ENCODE data around the gene S100A3.
A peak's percentile ranks its signal among the peaks of the same experiment; 100 is the strongest.

The S100A3 gene

DNA sequence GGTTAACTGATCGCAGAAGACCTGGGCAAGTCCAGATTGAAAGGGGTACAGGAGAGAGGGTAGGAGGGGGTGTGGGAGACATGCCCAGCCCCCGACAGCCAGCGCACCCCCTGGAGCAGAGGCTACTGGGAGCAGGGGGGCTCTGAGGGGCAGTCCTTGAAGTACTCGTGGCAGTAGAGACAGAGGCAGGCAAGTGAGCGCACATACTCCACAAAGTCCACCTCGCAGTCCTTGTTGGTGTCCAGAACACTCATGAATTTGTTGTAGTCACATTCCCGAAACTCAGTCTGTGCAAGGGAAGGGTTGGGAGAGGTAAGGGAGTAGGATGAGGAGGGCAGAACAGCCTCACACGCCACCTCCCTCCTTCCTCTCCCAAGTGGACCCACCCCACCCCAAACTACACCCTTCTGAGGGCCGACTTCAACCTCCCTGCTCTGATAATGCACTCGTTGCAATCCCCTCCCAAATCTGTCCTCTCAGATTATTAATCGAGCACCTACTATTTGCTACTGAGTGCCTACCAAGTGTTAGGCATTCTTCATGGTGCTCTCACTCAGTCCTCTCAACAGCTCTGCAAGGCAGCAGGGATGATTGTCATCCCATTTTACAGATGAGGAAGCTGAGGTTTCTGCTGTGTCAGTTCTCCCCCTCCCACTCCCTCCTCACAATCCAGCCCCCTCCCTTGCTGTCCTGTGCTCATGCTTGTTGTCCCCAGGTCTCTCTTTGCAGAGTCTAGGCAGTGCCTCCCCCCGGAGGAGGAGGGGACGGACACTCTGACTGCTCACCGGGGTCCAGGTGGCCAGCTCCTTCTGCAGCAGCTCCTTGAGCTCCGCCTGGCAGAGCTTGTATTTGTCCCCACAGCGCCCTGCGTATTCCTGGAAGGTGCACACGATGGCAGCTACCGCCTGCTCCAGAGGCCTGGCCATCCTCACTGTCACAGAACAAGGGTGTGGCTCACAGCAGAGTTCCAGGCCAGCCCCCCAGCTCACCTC, 1.2 kb downstream of the S100A3 start:
- peak in 1 of 2 experiments; percentile 11 for DNase-seq

DNA sequence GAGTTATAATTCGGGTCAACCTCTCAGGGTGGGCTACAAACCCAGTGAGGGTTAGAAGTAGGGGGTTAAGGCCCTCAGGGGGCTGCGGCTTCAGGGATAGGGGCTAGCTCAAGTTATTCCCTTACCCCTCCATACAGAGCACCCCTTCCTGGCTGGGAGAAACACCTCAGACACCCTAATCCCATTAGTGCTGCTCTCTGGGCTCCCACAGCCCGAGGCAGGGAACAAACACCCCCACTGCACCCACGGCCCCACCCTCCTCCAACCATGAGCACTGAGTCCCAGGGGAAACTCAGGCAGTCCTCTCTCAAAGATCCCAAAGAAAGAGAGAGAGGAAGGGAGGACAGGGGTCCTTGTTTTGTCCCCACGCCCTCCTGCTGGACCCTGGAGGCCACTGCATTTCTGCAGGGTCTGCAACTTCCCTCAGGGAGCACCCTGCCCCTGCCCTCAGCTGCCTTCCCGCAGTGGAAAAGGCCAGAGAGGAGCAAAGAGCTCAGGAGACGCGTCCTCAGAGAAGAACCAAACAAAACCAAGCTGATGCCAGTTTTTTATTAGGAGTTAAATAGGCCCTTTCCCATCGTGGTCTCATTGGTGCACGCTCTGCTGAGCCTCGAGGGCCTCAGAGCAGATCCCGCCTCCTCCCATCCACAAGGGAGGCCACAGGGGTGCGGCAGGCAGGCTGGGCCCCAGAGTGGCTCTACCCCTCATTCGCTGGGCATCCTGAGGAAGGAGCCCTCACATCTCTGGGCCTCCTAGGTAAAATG, 2.1 kb downstream of the S100A3 start:
- DNase-seq = no peak

DNA sequence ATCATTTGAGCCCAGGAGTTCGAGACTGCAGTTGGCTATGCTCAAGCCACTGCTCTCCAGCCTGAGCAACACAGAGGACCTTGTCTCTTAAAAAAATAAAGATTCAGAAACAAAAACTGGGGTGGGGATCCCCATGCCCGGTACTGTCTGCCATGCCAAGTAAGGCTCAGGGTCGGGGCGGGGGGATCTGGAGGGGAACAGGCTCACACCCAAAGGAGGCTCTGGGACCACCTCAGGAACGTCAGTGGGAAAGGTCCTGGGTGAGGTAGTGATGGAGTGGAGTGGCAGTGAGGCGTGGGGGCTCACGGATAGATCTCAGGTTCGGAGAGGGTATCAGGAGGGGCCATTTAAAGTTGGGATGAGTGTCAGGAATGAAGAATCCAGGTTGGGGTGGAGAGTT, 2.7 kb downstream of the S100A3 start:
- DNase-seq = no peak

DNA sequence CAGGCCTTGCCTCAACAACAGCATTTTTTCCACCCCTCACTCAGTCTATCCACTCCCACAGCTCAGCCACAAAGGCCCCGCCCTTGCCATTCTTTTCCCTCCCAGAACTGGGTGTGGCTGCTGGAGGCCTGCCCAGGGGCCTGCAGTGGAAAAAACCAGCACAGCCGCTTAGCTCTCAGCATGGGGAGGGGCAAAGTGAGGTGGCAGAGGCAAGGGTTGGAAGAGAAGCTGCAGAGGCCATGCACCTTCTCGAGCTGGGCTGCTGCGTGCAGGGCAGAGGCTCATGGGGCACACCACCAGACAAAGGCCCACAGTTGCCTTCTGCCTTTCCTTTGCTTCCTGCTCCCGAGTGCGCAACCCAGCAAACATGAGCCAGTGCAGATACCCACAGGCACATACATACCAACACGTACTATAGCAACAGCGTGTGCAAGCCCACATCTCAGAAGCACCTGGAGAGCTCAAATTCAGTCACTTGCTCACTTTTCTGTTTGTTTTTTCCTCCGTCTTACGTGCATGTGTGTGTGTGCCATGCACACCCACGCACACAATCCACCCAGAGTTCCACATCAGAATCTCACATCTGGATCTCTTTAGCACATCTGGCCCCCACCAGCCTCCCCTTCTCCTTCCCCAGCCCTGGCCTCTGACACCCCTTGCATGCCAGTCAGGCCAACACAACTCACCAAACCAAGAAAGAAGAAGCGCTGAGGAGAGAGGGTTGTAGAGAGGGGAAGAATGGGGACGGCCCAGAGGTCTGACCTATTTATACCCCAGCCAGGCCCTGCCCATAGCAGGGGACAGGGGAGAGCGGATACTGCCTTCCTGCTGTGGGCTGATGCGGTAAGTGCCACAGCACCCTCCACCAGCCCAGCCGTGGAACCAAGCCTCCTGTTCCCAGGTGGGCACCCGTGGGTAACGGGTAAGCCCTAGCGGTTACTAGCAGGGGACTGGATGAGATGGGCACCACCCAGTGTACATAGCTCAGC, 3.7 kb downstream of the S100A3 start, which contains the start of gene S100A4:
Gene S100A4 (minus strand): TSS at position 740 of the 989 bp plus-strand sequence. CDS start 1,012 bp downstream, outside the sequence.
- peak; percentile 64 to 87 for DNase-seq

DNA sequence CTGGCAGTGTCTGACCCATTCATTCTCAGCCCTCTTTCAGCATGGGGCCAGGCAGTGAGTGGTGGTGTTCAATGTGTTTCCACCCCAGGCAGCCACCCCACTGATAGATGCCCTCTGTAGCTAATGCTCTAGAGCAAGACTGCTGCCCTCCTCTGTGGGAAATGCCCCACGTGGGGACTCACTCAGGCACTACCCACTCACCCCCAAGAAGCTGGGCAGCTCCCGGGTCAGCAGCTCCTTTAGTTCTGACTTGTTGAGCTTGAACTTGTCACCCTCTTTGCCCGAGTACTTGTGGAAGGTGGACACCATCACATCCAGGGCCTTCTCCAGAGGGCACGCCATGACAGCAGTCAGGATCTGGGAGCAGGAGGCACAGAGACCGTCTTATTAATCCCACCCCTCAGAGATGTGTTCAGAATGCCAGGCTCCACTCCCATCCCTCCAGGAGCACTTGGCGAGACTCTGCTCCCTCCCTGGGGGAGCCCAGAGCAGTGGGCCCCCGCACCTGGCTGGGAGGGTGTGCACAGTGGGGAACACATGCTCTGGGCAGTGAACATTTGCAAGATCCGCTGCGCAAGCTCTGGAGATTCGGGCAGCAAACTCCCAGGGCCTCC, 4.5 kb downstream of the S100A3 start:
- DNase-seq = no peak

DNA sequence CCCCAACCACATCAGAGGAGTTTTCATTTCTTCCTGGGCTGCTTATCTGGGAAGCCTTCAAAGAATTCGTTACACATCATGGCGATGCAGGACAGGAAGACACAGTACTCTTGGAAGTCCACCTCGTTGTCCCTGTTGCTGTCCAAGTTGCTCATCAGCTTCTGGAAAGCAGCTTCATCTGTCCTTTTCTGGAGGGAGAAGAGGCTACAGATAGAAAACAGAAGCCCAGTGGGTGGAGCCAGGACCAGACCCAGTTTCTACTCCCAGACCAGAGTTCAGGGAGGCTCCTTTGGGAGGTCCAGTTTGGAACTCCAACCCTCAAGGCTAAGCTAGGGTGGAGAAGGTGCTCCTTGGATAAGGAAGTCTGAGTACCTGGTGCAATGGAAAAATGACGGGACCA, 5.3 kb downstream of the S100A3 start:
- no peak for DNase-seq

DNA sequence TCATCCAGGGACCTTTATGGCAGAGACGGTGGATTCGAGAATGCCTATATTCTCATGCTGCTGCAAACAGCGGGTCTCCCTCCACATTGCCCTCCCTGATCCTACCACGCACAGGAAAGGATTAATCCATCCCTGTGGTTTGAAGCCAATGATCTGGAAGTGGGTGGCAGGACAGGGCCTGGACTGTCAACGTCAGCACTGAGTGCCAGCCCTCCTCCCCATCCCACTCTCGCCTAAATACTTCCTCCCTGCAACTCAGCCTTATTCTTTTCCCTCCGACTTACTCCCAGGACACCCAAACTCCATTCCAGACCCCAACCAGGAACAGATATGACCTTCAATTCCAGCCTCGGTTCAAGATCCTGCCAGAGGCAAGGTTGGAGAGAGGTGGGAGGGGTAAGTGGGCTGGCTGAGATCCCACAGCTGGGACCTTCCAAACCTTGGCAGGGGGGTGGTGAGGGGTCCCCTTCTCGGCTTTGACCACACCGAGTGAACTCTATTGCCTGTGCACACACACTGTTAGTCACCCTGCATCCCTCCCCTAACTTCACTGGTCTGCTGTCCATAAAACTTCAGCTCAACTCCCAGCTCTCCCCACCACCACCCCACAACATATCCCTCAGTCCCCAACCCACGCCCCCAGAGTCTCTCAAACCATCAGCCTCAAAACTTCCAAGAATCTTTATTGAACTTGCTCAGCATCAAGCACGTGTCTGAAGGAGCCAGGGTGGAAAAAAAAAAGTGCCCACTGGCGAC, 5.9 kb downstream of the S100A3 start:
- no peak for DNase-seq

DNA sequence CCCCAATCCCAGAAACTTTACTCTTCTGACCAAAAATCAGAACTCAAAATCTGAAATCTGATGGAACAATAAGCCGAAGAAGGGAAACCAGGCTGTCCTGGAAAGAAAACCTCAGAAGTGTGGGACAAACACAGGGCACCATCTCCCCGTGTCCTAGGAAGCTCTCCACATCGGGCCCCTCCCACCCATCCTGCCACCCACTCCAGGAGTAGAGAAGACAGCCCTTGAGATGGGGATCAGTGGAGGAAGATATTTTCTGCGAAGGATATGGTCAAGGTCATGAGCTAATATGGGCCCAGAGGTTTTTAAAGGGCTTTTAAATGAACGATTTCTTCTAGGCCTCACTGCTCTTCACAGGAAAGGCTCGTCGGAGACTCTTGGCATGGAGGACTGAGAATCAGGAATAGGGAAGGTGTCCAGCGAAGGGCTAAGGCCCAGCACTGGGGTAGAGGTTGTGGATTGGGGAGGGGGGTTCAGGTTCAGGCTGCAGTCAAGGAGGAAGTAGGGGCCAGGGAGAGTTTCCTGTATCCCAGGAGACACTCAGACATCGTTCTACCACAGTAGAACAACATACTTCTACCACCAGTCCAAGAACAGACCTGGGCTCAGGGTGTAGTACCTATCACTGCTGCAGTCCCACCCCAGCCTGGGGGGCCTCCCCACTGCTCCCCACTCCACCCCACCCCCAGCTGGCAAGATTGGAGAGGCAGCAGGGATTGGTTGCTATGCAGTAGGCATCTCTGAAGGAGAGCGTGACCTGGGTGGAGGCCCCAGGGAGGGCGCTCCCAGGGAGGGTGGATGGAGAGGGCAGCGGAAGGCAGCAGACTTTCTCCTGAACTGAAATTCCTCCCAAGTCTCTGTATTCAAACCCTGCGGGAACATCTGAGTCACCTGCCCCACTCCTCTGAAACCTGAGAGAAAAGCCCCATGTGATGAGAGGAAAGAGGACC, 7.1 kb downstream of the S100A3 start:
- DNase-seq = no peak

DNA sequence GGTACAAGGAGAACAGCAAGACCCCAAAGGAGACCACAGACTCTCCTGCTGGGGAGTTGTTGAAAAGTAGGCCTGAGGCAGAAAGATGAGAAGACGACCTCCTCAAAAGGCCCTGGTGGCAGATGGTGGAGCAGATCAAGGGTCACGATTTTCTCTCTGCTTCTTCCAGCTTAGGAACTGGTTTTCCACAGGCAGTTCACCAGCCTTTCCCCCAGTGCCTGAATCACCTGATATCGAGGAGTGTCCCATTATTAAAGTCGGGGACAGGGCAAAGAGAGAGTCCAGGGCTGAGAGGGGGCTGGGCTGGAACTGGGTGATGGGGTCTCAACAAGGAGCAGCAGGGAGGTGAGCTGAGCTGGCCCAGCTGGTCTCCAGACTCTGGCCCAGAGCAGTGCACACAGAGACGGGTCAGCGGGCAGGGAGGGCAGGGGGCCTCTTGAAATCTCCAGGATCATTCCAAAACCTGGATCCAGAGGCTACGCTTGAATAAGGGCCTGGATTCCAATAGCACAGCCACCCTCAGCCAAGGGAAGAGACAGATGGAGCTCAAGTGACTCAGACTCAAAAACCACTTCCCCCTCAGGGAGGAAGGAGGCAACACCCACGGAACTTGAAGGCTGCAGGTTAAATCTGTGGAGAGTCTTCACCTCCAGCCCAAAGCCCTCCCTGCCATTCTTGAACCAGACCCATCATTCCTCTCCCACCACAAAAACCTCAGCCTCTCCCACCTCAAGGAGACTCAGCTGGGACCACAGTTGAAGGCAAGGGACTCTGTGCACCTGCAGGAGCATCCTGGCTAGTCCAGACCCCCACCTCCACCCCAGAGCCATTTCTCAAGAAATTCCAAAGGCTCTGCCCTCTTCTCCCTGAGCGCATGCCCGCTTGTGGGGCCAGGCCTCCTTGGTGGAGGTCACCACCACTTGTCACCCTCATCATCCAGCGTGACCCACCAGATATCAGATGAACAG, 8.4 kb downstream of the S100A3 start, which contains the start of gene S100A5:
Gene S100A5 (minus strand): TSS at position 541 of the 968 bp plus-strand sequence. CDS start 743 bp downstream, outside the sequence.
- DNase-seq = peak; percentile 59 to 82

DNA sequence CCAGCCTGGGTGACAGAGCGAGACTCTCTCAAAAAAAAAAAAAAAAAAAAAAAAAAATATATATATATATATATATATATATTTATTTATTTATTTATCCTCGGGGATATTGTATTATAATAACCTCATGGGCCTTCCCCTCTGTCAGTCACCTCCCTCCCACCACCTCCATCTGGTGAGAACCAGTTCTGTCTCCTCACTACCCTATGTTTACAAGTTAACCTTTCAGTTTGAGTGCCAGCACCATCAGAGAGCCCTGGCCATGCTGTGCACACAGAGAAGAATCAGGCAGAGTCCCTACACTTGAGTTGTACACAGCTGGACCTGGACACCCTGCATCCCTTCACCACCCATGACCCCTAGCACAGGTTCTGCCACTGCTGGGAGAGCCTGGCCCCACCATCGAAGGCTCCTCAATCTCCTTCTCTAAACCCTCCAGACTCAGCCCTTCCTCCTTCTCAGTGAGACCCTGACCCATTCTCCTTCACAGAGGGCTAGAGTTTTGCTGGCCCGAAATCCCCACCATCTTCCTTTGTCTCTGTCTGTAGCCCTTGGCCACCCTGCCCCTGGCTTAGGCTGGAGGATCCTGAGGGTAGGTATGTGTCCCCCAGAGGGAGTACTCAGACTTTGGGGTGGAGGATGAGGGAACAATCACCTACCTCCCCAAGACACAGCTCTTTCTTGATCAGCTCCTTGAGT, 9.5 kb downstream of the S100A3 start:
- no peak for DNase-seq

DNA sequence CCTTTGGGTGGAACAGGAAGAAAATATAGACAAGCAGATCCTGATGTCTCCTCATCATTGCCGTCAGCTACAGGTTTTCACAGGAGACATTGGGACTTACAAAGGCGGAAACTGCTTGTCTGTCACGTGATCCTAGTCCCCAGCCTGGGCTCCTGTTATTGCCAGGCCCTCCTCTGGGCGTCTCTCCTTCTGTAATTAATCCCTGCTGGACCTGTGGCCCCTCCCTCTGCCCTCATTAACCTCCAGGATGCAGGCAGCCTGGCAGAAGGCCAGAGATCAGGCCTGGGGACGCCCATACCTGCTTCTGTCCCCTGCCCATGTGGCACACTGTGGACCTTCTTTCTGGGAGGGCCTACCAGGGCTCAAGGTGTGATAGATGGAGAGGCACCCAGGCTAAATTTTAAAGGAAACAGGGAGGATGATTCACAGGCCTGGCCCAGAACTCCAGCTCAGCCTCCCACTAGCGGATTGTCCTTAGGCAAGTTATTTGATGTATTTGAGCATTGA, 10.7 kb downstream of the S100A3 start:
- DNase-seq = peak; percentile 61 to 76

DNA sequence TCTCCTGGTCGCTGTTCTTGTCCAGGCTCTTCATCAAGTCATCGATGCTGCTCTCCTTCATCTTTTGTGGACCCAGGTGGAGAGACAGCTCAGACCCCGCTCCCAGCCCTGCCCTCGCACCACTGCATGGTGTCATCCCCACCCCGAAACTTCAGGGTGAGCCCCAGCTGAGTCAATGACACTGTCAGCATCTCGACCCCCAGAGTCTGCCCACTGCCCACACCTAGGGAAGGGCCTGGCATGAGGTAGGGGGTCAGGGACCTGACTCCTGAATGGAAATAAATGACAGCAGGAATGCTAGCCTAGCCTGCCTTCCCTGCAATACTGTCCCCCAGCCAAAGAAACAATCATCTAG, 11.7 kb downstream of the S100A3 start:
- DNase-seq = no peak

DNA sequence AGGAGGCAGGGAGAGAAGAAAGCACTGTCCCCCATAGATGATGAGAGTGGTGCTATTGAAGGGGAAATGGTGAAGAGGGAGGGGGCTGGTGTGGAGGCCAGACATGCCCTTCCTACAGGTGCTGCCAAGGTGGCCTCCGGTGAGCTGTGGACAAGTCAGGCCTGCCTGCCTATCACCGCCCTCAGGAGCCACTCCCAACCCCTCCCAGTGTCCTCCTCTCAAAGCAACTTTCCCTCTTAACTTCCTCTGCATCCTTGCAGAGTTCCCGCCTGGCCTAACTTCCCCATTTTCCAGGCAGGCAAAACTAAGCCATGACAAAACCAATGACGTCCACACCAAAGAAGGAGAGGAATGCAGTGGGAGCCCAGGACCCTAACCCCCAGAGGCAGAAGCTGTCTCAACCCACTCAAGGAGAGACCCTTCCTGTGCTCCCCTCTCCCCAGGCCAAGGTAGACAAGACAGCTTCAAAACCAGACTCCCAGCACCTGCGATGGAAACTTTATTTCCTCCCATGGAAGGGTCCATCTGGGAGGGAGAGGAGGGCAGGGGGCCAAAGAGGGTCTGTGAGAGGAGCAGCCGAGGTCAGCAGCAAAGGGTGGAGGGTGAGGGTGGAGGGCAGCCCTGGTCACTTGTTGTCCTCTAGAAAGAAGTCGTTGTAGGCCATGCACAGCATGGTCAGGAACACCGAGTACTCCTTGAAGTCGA, 12.2 kb downstream of the S100A3 start:
- DNase-seq = no peak

DNA sequence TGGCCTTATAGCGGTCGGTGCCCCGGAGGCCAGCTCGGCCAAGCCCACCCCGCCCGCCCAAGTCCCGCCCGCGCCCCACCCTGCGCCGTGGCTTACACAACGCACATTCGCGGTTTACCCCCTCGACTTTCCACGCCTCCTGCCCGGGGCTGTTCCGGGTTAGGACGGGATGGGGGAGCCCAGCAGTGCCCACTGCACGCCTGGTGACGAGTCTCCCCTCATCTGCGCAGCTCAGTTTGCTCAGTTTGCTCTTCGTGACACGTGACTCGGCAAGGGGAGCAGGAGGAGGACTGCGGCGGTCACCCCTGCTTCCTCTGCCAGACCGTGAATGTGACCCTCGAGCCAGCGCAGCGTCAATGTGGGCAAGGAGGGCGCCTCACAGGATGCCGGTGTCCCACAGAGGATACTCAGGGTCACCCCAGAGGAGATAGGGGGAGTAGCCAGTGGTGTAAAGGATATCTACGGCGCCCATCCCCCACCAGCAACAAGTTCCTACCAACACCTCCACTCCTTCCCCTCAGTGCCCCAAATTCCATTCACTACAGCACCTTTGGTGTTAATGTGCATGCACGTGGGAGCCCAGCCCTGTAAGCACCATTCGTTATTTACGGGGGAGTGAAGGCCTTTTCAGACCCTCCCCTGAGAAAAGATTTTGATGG, 12.9 kb downstream of the S100A3 start:
- peak in 1 of 2 experiments; percentile 39 for DNase-seq

DNA sequence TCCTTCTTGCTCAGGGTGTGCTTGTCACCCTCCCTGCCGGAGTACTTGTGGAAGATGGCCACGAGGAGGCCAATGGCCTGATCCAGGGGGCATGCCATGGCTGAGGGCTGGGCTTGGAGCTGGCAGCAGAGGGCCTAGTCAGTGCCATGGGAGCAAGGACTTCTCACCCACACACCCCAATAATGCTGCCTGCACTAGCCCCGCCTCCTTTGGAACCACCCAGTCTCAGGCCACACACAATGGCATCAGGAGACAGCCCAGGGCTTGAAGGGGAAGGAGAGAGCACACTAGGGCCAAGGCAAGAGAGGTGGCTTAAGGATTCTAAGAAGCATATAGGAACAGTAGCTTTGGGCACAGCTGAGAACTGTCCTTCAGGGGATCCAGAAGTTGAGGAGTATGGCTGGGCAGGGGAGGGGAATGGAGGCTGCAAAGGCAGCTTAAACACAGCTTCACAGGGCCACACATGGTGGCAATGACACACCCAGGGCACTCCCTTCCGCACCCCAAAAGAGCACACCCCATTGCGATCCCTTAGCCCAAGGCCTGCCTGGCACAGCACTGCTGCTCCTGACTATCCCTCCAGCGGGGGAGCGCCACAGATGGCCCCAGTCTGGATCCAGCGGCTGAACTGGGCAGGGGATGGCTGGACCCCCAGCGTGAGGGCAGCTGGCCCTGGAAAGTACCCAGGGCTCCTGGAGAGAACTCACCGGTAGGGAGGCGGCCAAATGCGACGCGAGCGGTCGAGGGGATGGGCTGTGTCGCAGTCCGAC, 13.6 kb downstream of the S100A3 start, which contains the start of gene S100A6:
Gene S100A6 (minus strand): TSS at position 750 of the 770 bp plus-strand sequence. CDS start 652 bp downstream, at position 98.
- peak in 1 of 2 experiments; percentile 39 for DNase-seq

DNA sequence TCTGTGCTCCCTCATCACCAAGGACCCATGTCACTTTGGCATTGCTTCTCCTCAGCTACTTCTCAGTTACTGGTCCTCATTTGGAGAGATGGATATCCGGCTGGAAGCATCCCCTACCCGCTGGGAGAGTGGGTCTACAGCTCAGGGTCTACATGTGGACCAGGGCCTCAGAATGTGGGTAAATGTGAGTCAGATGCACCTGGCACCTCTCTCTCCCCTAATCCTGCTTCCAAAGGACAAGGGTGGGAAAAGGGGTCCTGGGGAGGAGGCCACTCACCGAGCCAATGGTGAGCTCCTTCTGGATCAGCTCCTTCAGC, 14.2 kb downstream of the S100A3 start:
- no peak for DNase-seq

All from NCI-H524 (cell line).